Transverse colon (tissue), 4 donors: ENCODE results near the gene WDR27. TPM values are rescaled to one million over a fixed set of nuclear protein-coding genes. Genes with fewer than 3 reads are reported as not detected.
"Not testable (repeated sequence)": the region's sequence is repeated elsewhere in the genome, so short reads cannot be mapped to it uniquely, and the experiment has no call there.

Experiments used
- DNase-seq: peaks from one replicate; pipeline ENCODE4 v3.0.0-alpha.2; 2019
- H3K27ac ChIP-seq, 4 donors: fragments of 200-600 bp; sonication (generic); 2 replicates each; pipeline ENCODE4 v1.5.1; 2016 to 2018; ENCODE audit warnings: inconsistent platforms in 4 of 4
- H3K27me3 ChIP-seq: fragments of 200-600 bp; sonication (generic); 2 replicates; pipeline ENCODE4 v1.5.1; 2017; ENCODE audit warnings: inconsistent platforms
- H3K36me3 ChIP-seq, 4 donors: fragments of 200-600 bp; sonication (generic); 2 replicates each; pipeline ENCODE4 v1.5.1; 2017 to 2019; ENCODE audit warnings: inconsistent platforms in 4 of 4
- H3K4me1 ChIP-seq, 4 donors: fragments of 200-600 bp; sonication (generic); 2 replicates each; pipeline ENCODE4 v1.5.1; 2017 to 2020; ENCODE audit warnings: inconsistent platforms in 4 of 4
- H3K4me3 ChIP-seq, 4 donors: fragments of 200-600 bp; sonication (generic); 1 replicate in 1 of 4; 2 replicates in 3 of 4; pipeline versions ENCODE4 v1.5.1 to v1.6.1; 2017 to 2019; ENCODE audit warnings: inconsistent platforms in 4 of 4
- H3K9me3 ChIP-seq, 2 donors: fragments of 200-600 bp; sonication (generic); 2 replicates each; pipeline ENCODE4 v1.5.1; 2017 to 2019; ENCODE audit warnings: inconsistent platforms in 2 of 2
- CTCF ChIP-seq, 5 experiments: fragments of 200-600 bp in 3 of 5; fragments of 450-650 bp in 2 of 5; sonication (generic) in 3 of 5; IDR thresholded peaks; 1 replicate in 2 of 5; 2 replicates in 3 of 5; pipeline ENCODE4 v1.5.1; 2016 to 2017; ENCODE audit warnings: antibody characterized with exemption in 5 of 5, inconsistent platforms in 3 of 5, mild to moderate bottlenecking in 2 of 5, moderate library complexity in 1 of 5
- EP300 ChIP-seq: sonication (generic); formaldehyde crosslinking; IDR thresholded peaks from one replicate; pipeline ENCODE4 v1.6.1; 2017; ENCODE audit warnings: antibody characterized with exemption, low read depth
- POLR2A ChIP-seq: fragments of 450-650 bp; IDR thresholded peaks from one replicate; pipeline ENCODE4 v1.6.1; 2016; ENCODE audit warnings: antibody characterized with exemption, mild to moderate bottlenecking, moderate library complexity
- POLR2AphosphoS5 ChIP-seq, 3 donors: sonication (generic); formaldehyde crosslinking; IDR thresholded peaks; one replicate each; pipeline ENCODE4 v1.6.1; 2016; ENCODE audit warnings: antibody characterized with exemption in 3 of 3
- WGBS, 2 donors: methylation state at CpG; one replicate each; pipeline ENCODE4 v1.1.5; 2018; ENCODE audit warnings: low coverage in 1 of 2; 5-methylcytosine and 5-hydroxymethylcytosine counted together
- in situ Hi-C, 4 donors: fragments of 200-750 bp; cut with MboI; loops; one replicate each; pipeline versions ENCODE4 v1.15.0 to v1.15.1; 2017; ENCODE audit warnings: low sequenced_read_pairs in 3 of 4, low pct_ligation_motif_present in 1 of 4, low pct_unique_long_range_greater_than_20kb in 1 of 4
- intact Hi-C: fragments of 100-400 bp; cut with DNase I; formaldehyde crosslinking; loops from one replicate; pipeline ENCODE4 v1.15.1; 2023; ENCODE audit warnings: low total_unique reads
- total RNA-seq, 4 donors: library from RNA; depleted of rRNA; stranded (reverse); fragments of >200 nt; gene quantifications; one replicate each; pipeline ENCODE4 v1.1.0, GENCODE V29; 2016

The WDR27 gene
- total RNA-seq, 4 donors from 2014 or later: 44.9 to 75.0 (median 57.0) TPM

GRCh38 chr6:169520104-169520503 is 181.7 kb downstream of the WDR27 start:
- Histone ChIP-seq H3K4me1 (no peaks in the 10 kb centered on the region), H3K4me3 (no peak overlapping the region), H3K36me3 (no peaks in the 10 kb centered on the region), H3K27me3 (no peaks in the 10 kb centered on the region), H3K27ac (no peak overlapping the region), H3K9me3 (peaks cover 4 to 21% of the 10 kb centered on the region in 2 donors)
- in situ Hi-C loops (no loop called here), intact Hi-C loops (no loop called here)
- TF ChIP-seq EP300: no peak
- TF ChIP-seq CTCF (IDR thresholded peaks at IDR 0.05): peak in 2 of 5 experiments; percentile 33 to 34
- TF ChIP-seq POLR2A: no peak
- no peak for TF ChIP-seq POLR2AphosphoS5 (IDR thresholded peaks at IDR 0.05)
- no peak for DNase-seq
- 87 to 91% methylated on average over 2 of the region's 2 CpGs for WGBS, 2 donors

DNA sequence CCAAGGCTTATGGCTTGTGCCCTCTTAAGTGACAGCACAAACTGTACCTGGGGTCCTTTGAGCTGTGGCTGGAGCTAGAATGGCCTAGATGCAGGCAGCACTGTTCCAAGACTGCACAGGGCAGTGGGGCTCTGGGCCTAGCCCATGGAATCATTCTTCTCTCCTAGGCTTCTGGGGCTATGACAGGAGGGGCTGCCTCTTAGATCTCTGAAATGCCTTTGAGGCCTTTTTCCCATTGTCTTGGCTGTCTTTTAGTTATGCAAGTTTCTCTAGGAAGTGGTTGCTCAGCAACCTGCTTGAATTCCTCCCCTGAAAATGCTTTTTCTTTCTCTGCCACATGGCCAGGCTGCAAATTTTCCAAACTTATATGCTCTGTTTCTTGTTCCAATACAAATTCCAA is 183.4 kb downstream of the WDR27 start:
- no peaks in the 10 kb centered on the region for H3K27me3 ChIP-seq
- intact Hi-C loops (no loop called here), in situ Hi-C loops (no loop called here)
- H3K4me3 ChIP-seq: no peak overlapping the region
- H3K27ac ChIP-seq: no peak overlapping the region
- H3K9me3 ChIP-seq: peaks cover 4 to 21% of the 10 kb centered on the region in 2 donors
- no peaks in the 10 kb centered on the region for H3K36me3 ChIP-seq
- peaks cover 0 to 5% (median 0%) of the 10 kb centered on the region in 4 donors for H3K4me1 ChIP-seq
- TF ChIP-seq EP300 (no peak), CTCF (IDR thresholded peaks at IDR 0.05) (no peak), POLR2A (no peak), POLR2AphosphoS5 (IDR thresholded peaks at IDR 0.05) (no peak)
- DNase-seq: no peak

DNA sequence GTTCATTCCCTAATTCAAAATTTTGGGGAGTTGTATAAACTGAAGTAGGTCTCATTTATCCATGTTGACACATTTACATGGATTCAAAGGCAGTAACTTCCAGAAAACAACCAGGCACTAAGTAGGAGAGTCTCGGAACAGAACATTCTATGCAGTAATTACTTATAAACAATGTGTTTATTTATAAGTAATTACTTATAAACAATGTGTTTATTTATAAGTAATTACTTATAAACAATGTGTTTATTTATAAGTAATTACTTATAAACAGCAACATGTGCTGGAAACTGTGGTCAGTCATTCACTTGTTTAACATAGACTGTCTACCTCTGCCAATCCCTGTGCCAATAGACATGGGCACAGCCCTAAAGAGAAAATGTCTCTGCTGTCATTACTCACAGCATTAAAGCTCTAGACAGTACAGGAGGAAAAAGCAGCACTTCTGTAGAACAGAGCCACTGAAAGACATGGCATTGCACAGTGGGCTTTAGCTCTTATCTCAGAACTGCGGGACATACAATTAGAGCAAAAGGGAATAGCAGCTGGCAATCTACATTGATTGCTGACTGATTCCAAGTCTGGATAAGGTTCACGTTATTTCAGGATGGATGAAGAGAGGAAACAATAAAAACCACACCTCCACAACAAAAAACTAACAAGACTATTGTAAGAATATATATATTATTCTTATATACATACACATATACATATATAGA is 188.2 kb downstream of the WDR27 start:
- TF ChIP-seq EP300: no peak
- peak in 1 of 3 donors; percentile 26 for TF ChIP-seq POLR2AphosphoS5 (IDR thresholded peaks at IDR 0.05)
- no peak for TF ChIP-seq POLR2A
- no peak for TF ChIP-seq CTCF (IDR thresholded peaks at IDR 0.05)
- Histone ChIP-seq H3K4me1 (peaks cover 0 to 10% (median 0%) of the 10 kb centered on the region in 4 donors), H3K27ac (no peak overlapping the region), H3K27me3 (no peaks in the 10 kb centered on the region), H3K9me3 (peaks cover 6 to 8% of the 10 kb centered on the region in 2 donors), H3K4me3 (no peak overlapping the region), H3K36me3 (no peaks in the 10 kb centered on the region)
- in situ Hi-C loops (no loop called here), intact Hi-C loops (no loop called here)
- no peak for DNase-seq
- WGBS, 2 donors: 42 to 48% methylated on average over 3 of the region's 3 CpGs

- DNase-seq, H3K36me3 ChIP-seq, H3K4me1 ChIP-seq, in situ Hi-C loops, H3K27me3 ChIP-seq, H3K9me3 ChIP-seq, H3K4me3 ChIP-seq, H3K27ac ChIP-seq, intact Hi-C loops: not testable (repeated sequence)
Measured at GRCh38 chr6:169511785-169512184, 190.0 kb downstream of the WDR27 start.

DNA sequence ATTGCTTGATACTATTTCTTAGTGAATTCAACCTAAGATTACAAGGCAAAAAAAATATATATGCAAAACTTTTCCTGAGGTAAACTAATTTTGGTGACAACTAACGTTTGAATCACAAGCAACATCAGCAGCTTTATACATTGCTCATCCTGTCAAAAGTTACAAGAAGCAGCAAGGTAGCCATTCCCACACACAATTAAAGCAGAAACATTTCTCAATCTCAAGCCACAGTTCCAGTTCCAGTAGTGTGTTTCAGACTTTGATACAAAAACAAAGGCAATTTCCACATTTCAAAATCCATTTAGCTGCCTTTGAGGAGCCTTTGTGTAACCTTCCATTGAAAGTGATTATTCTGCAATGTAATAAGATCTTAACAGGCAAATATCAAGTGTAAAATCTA is 191.0 kb downstream of the WDR27 start:
- Histone ChIP-seq H3K9me3 (peaks cover 0 to 8% of the 10 kb centered on the region in 2 donors), H3K27ac (no peak overlapping the region), H3K4me3 (no peak overlapping the region), H3K4me1 (peaks cover 0 to 10% (median 0%) of the 10 kb centered on the region in 4 donors), H3K27me3 (no peaks in the 10 kb centered on the region), H3K36me3 (no peaks in the 10 kb centered on the region)
- WGBS, 2 donors: 57 to 64% methylated on average over 1 of the region's 1 CpG
- no peak for TF ChIP-seq POLR2AphosphoS5 (IDR thresholded peaks at IDR 0.05)
- no peak for TF ChIP-seq EP300
- no peak for TF ChIP-seq POLR2A
- no peak for TF ChIP-seq CTCF (IDR thresholded peaks at IDR 0.05)
- intact Hi-C loops (no loop called here), in situ Hi-C loops (no loop called here)
- no peak for DNase-seq
